ENCODE measurements around the gene ZSCAN30.
A peak's percentile ranks its signal among the peaks of the same experiment; 100 is the strongest.
"Not testable (repeated sequence)": the region's sequence is repeated elsewhere in the genome, so short reads cannot be mapped to it uniquely, and the experiment has no call there.

ZSCAN30 gene

GRCh38 chr18:35231052-35231451, 59.0 kb downstream of the ZSCAN30 start:
- DNase-seq: peak; percentile 94

DNA sequence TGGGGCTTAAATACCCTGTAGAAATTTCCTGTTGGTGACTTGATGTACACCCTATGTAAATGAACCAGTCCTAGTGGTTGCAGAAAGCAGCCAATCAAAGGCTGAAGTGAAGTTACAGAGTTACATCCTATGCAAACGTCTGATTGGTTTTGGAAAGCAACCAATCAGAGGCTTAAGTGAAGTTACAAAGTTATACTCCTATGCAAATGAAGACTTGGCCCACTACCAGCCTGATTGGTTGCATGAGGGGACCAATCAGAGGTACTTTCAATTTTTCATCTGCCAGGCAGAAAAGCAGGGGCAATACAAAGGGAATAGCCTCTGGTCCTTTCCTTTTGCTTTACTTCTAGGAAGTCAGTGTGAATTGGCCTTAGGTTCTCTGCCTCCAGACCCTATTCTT, 62.8 kb downstream of the ZSCAN30 start:
- DNase-seq: no peak

GRCh38 chr18:35223797-35224196, 66.2 kb downstream of the ZSCAN30 start:
- no peak for DNase-seq

DNA sequence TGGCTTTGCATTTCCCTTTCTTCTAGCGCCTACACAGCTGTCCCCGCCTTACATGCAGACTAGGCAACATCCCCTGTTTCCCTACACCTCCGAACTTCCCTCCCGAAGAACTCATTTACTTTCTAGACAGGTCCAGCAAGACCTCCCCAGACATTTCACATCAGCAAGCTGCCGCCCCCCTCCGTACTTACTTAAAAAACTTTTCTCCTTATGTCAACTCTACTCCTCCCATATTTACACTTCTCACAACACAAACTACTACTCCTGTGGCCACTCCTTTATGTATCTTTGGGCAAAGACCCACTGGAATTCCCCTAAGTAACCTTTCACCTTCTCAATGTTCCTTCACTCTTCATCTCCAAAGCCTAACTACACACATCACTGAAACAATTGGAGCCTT, 69.6 kb downstream of the ZSCAN30 start:
- no peak for DNase-seq

GRCh38 chr18:35219331-35219730, 70.7 kb downstream of the ZSCAN30 start:
- not testable (repeated sequence) for DNase-seq

- DNase-seq: not testable (repeated sequence)
These were observed 73.4 kb downstream of the ZSCAN30 start for GRCh38 chr18:35216611-35217010.

DNA sequence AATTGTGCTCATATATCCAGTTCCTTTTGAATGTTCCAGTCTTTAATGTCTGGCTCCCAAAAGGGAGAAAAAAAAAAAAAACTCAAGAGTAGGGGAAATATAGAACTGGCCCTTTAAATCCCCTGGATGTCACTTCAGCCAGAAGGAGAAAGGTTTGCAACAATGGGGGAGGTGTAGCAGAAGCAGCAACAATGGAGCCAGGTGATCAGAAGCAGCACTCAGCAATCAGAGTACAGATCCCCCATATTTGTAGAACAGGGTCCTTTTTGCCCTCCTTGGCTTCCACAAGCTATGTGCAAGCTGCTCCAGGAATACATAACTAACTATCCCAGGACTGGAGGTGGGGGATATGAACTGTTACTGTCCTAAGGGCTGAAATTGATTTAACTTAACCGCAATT, 75.0 kb downstream of the ZSCAN30 start:
- no peak for DNase-seq

GRCh38 chr18:35205746-35206458, 84.1 kb downstream of the ZSCAN30 start:
- not testable (repeated sequence) for DNase-seq

DNA sequence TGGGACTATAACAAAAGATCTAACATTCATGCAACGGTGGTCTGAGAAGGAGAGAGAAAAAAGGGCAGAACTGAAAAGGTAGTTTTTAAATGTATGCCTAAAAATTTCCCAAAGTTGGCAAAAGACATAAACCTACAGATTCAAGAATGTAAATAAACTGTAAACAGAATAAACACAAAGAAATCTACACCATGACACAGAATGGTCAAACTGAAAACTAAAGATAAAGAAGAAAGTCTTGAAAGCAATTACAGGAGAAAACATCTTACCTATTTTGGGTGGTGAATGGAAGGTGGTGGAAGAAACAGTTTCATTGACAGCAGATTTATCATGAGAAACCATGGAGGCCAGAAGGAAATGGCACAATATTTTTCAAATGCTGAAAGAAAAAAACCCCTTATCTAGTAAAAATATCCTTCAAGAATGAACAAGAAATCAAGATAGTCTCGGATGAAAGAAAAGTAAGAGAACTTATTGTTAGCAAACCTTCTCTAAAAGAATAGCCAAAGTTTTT, 84.8 kb downstream of the ZSCAN30 start:
- no peak for DNase-seq

- peak; percentile 44 for DNase-seq
These were observed 87.0 kb downstream of the ZSCAN30 start for GRCh38 chr18:35203067-35203466.

- peak; percentile 67 for DNase-seq
These were observed 88.6 kb downstream of the ZSCAN30 start for GRCh38 chr18:35201256-35201931.
